ENCODE data around the gene DHRS13.
"Not testable (repeated sequence)": the region's sequence is repeated elsewhere in the genome, so short reads cannot be mapped to it uniquely, and the experiment has no call there.

Gene DHRS13

GRCh38 chr17:28935744-28936460 lies 33.0 kb upstream of the DHRS13 start:
- DNase-seq, result no peak

GRCh38 chr17:28934508-28934907 lies 31.6 kb upstream of the DHRS13 start:
- DNase-seq, result not testable (repeated sequence)

GRCh38 chr17:28929787-28930186 lies 26.9 kb upstream of the DHRS13 start:
- no peak for DNase-seq

GRCh38 chr17:28928061-28928460 lies 25.2 kb upstream of the DHRS13 start:
- DNase-seq, result no peak

GRCh38 chr17:28926786-28927185 lies 23.9 kb upstream of the DHRS13 start:
- DNase-seq, result peak; percentile 71

- no peak for DNase-seq
Observed at GRCh38 chr17:28926366-28926765, 23.5 kb upstream of the DHRS13 start.

GRCh38 chr17:28925912-28926365 lies 23.1 kb upstream of the DHRS13 start:
- no peak for DNase-seq

GRCh38 chr17:28920201-28920600 lies 17.3 kb upstream of the DHRS13 start:
- no peak for DNase-seq

GRCh38 chr17:28918295-28918694 lies 15.4 kb upstream of the DHRS13 start:
- no peak for DNase-seq

- DNase-seq, result no peak
Observed at GRCh38 chr17:28917465-28917864, 14.6 kb upstream of the DHRS13 start.

GRCh38 chr17:28917029-28917428 lies 14.2 kb upstream of the DHRS13 start:
- no peak for DNase-seq

GRCh38 chr17:28916302-28916934 lies 13.5 kb upstream of the DHRS13 start:
- no peak for DNase-seq

- DNase-seq, result no peak
Observed at GRCh38 chr17:28912938-28913333, 10.1 kb upstream of the DHRS13 start.

- DNase-seq, result no peak
Observed at GRCh38 chr17:28912281-28912937, 9.5 kb upstream of the DHRS13 start.

- no peak for DNase-seq
Observed at GRCh38 chr17:28911411-28912045, 8.6 kb upstream of the DHRS13 start.

- no peak for DNase-seq
Observed at GRCh38 chr17:28910534-28910933, 7.7 kb upstream of the DHRS13 start.

- no peak for DNase-seq
Observed at GRCh38 chr17:28908640-28909167, 5.8 kb upstream of the DHRS13 start.

- no peak for DNase-seq
Observed at GRCh38 chr17:28907709-28908475, 5.0 kb upstream of the DHRS13 start.

GRCh38 chr17:28906706-28907438 lies 4.0 kb upstream of the DHRS13 start:
- DNase-seq, result no peak

GRCh38 chr17:28906276-28906675 lies 3.4 kb upstream of the DHRS13 start:
- DNase-seq, result no peak

GRCh38 chr17:28904800-28905199 lies 1.9 kb upstream of the DHRS13 start:
- DNase-seq, result no peak

- not testable (repeated sequence) for DNase-seq
Observed at GRCh38 chr17:28903546-28903841, 615 bp upstream of the DHRS13 start.

Data from islet precursor cell (in vitro differentiated cells).